OCI-M1 (cell line): Measurements from ENCODE around the gene MAP3K3.

Experiments
- DNase-seq: peaks from one replicate; lab custom pipeline; 2025; lab: John Stamatoyannopoulos, UW

Gene MAP3K3

GRCh38 chr17:63694229-63694949 lies 72.2 kb downstream of the MAP3K3 start:
- no peak for DNase-seq

- no peak for DNase-seq
Measured at GRCh38 chr17:63694950-63695773, 72.9 kb downstream of the MAP3K3 start.

GRCh38 chr17:63695889-63696288 lies 73.7 kb downstream of the MAP3K3 start:
- no peak for DNase-seq

GRCh38 chr17:63696381-63696961 lies 74.3 kb downstream of the MAP3K3 start:
- DNase-seq, result peak; percentile 65

GRCh38 chr17:63697341-63698286 lies 75.4 kb downstream of the MAP3K3 start:
- DNase-seq, result peak; percentile 90

GRCh38 chr17:63698381-63698885 lies 76.2 kb downstream of the MAP3K3 start:
- DNase-seq, result no peak

- peak; percentile 86 for DNase-seq
Measured at GRCh38 chr17:63698886-63699637, 76.8 kb downstream of the MAP3K3 start.

- DNase-seq, result peak; percentile 80
Measured at GRCh38 chr17:63699638-63700527, 77.7 kb downstream of the MAP3K3 start, which contains the start of gene LIMD2. Gene LIMD2 (minus strand): TSS chr17:63700125. CDS start chr17:63699298, 827 bp downstream.

- DNase-seq, result peak; percentile 81
Measured at GRCh38 chr17:63700528-63701455, 78.6 kb downstream of the MAP3K3 start.

- DNase-seq, result peak; percentile 67
Measured at GRCh38 chr17:63701456-63701820, 79.2 kb downstream of the MAP3K3 start.

- peak; percentile 71 for DNase-seq
Measured at GRCh38 chr17:63701868-63702720, 79.9 kb downstream of the MAP3K3 start.

GRCh38 chr17:63702721-63703015 lies 80.5 kb downstream of the MAP3K3 start:
- DNase-seq, result no peak

GRCh38 chr17:63703029-63703428 lies 80.8 kb downstream of the MAP3K3 start:
- no peak for DNase-seq

GRCh38 chr17:63703556-63704258 lies 81.5 kb downstream of the MAP3K3 start:
- DNase-seq, result no peak

- no peak for DNase-seq
Measured at GRCh38 chr17:63704259-63704576, 82.0 kb downstream of the MAP3K3 start.

- no peak for DNase-seq
Measured at GRCh38 chr17:63704836-63705235, 82.6 kb downstream of the MAP3K3 start.

GRCh38 chr17:63705657-63706056 lies 83.4 kb downstream of the MAP3K3 start:
- no peak for DNase-seq
